IPS-18c (cell line): ENCODE data around the gene ACSL5.
"Not testable (repeated sequence)": the region's sequence is repeated elsewhere in the genome, so short reads cannot be mapped to it uniquely, and the experiment has no call there.

ENCODE experiments used
- H3K4me3 ChIP-seq: 2 replicates; pipeline ENCODE4 v1.7.0; 2013; ENCODE audit warnings: low read depth, mild to moderate bottlenecking, low read length, moderate library complexity; ENCODE audit not compliant: insufficient read depth
- H3K9me3 ChIP-seq: one replicate; pipeline ENCODE4 v1.6.1; 2013; ENCODE audit warnings: mild to moderate bottlenecking, low read length, moderate library complexity; ENCODE audit not compliant: control insufficient read depth, insufficient read depth

The ACSL5 gene

DNA sequence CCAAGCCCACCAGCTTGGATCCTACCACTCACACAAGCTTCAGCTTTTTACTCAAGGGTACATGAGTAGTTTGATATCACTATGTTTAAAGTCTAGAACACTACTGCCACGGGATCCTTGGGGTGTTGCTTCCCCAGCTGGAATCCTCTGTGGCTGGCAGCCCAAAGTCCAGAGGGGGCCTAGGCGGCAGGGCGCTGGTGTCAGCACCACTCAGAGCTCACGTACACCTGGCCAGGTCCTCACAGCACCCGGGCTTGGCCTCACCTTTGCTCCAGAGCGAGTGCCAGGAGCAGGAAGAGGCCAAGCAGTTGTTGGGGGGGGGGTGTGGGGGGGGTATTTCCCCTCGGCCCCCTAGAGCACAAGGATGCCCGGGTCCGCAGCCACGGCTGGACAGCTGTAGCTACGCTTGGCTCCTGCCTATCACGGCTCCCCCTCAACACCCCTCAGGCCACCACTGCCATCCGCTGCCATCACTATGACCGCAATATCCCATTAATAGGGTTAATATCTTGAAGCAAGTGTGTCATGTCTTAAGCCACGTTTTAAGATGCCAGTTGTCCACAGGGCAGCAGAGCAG lies 55.8 kb downstream of the ACSL5 start:
- H3K9me3 ChIP-seq = no peaks in the 10 kb centered on the region
- H3K4me3 ChIP-seq = no peak overlapping the region

- H3K9me3 ChIP-seq = no peaks in the 10 kb centered on the region
- no peak overlapping the region for H3K4me3 ChIP-seq
These were observed 59.2 kb downstream of the ACSL5 start for GRCh38 chr10:112433136-112433535.

DNA sequence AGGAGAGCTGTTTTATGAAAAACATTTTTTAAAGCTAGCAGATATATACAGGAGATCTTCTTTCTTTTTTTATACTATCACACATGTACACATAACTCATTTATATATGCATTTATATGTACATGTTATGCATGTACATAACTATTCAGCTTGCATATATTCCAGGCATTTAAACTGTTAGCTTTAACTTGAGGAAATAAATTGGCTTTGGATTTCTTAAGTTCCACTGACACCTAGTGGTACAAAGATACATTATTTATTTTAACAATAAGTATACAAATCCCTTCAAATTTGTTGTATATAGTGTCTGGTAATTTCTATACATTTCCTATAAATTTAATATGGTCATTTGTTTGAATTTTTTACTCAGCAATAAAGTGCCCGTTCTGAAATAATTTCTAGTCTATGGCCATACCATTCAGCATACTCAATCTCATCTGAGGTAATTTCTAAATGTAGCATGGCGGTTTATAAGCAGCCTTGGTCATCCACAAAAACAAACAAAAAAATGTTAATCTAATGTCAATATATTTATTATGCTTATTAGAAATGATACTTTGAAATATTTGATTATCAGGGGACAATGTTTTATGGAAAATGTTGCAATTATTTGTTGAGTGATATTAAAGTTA lies 61.2 kb downstream of the ACSL5 start:
- Histone ChIP-seq H3K9me3 (no peaks in the 10 kb centered on the region), H3K4me3 (no peak overlapping the region)

- Histone ChIP-seq H3K9me3 (no peaks in the 10 kb centered on the region), H3K4me3 (no peak overlapping the region)
These were observed 64.4 kb downstream of the ACSL5 start for GRCh38 chr10:112438356-112438755.

DNA sequence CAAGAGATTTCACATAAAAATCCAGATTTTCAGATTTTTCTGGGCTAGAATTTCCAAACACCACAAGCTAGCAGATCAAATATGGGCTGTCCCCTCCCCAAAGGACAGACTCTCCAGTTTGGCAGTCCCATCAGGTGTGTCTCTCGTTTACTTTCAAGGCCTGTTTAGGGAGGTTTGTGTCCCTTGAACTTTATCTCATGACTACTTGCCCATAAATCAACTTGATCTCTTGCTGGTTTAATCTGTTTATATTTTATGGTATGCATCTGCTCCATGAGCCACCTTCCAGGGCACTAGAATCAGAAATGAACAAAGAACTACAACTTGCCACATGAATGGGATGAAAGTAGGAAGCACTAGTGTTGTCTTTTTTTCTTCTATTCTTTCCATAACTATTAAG lies 67.6 kb downstream of the ACSL5 start:
- no peaks in the 10 kb centered on the region for H3K9me3 ChIP-seq

DNA sequence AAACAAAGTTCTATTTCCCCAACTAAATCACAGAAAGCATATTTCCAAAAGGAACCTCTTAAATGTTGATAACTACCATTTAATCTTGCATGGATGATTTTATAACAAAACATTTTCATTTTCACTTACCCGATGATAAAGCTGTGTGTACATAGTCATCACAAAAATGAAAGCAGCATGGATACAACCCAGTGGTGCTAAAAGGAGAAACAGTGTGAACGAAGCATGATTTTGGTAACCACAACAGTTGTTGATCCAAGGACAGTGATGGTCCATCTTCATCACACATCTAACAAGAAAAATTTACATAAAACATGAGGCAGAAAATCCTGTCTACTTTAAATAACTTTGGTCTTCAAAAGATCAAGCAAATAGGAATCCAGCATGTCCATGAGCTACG lies 68.1 kb downstream of the ACSL5 start:
- H3K9me3 ChIP-seq = no peaks in the 10 kb centered on the region
- H3K4me3 ChIP-seq = no peak overlapping the region

More for the DNA sequence above, 67.6 kb downstream of the ACSL5 start:
- H3K4me3 ChIP-seq = no peak overlapping the region

DNA sequence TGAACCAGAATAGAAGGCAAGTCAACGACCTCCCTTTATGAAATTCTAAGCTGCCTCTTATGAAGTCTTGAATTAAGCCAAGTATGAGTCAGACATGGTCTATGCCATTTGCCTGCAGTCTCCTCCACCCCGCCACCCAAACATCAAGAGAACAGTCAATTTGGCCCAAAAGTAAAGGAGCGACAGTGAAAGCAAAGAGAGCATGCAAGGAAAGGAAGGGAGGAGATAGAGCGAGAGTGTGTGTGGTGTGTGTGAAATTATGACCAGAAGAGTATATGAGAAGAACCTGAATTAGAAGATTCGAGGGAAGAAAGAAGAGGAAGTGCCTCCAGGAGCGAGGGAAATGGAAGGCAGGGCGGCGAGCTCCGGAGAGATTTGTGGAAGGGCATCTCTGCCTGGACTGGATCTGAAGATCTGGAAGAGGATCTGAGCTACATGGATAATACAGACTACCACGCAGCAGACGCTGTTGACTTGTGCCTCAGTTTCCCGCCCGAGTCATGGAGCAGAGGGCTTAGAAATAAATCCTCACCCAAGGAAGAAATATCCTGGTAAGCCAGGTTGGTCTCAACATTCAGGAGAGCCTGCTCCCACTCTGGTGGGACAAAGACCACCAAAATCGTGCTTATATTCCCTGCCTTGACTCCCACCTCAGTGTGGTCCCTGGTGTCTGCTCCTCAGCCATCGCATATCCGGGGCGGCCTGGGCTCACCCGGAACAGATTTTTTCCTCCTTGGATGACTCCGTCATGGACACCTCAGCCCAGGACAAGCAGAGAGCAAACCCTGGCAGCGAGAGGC lies 72.3 kb downstream of the ACSL5 start:
- H3K4me3 ChIP-seq = peak overlapping the region; percentile 96

GRCh38 chr10:112446855-112447619 lies 73.1 kb downstream of the ACSL5 start, which contains the start of the genes VTI1A and ZDHHC6:
VTI1A (plus strand) TSS chr10:112447215; CDS start chr10:112447374, 159 bp downstream.
ZDHHC6 (minus strand) TSS chr10:112446914; CDS start chr10:112445436, 1,478 bp downstream.
- peak within 1 kb of the TSS; percentile 96 for H3K4me3 ChIP-seq
- no peaks in the 10 kb centered on the region for H3K9me3 ChIP-seq

More for the DNA sequence above, 72.3 kb downstream of the ACSL5 start:
- no peaks in the 10 kb centered on the region for H3K9me3 ChIP-seq

DNA sequence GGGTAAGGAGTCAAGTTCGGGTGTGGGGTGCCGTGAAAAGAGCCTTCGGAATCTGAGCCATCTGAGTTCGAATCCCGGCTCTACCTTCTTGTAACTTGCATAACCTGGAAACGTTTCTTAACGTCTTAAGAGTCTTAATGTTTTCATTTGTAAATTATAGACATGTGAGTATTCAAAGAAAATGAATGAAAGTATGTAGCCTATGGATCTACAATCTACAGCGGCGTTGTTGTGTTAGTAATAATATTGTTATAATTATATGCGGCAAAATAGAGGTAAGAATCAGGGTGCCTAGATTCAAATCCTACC lies 73.7 kb downstream of the ACSL5 start:
- Histone ChIP-seq H3K4me3 (peak overlapping the region; percentile 96), H3K9me3 (no peaks in the 10 kb centered on the region)

- no peaks in the 10 kb centered on the region for H3K9me3 ChIP-seq
- H3K4me3 ChIP-seq = no peak overlapping the region
These were observed 75.0 kb downstream of the ACSL5 start for GRCh38 chr10:112448888-112449287.

GRCh38 chr10:112454910-112455779 lies 81.2 kb downstream of the ACSL5 start:
- no peaks in the 10 kb centered on the region for H3K9me3 ChIP-seq
- no peak overlapping the region for H3K4me3 ChIP-seq

GRCh38 chr10:112456533-112456932 lies 82.6 kb downstream of the ACSL5 start:
- H3K9me3 ChIP-seq = no peaks in the 10 kb centered on the region
- no peak overlapping the region for H3K4me3 ChIP-seq

- no peaks in the 10 kb centered on the region for H3K9me3 ChIP-seq
- no peak overlapping the region for H3K4me3 ChIP-seq
These were observed 86.5 kb downstream of the ACSL5 start for GRCh38 chr10:112460366-112460765.

GRCh38 chr10:112461029-112461887 lies 87.3 kb downstream of the ACSL5 start:
- Histone ChIP-seq H3K4me3 (no peak overlapping the region), H3K9me3 (no peaks in the 10 kb centered on the region)

- not testable (repeated sequence) for H3K4me3 ChIP-seq, H3K9me3 ChIP-seq
These were observed 90.2 kb downstream of the ACSL5 start for GRCh38 chr10:112464074-112464473.

- H3K9me3 ChIP-seq = no peaks in the 10 kb centered on the region
- H3K4me3 ChIP-seq = no peak overlapping the region
These were observed 91.5 kb downstream of the ACSL5 start for GRCh38 chr10:112465299-112465883.
